PFSK-1 (cell line): ENCODE measurements around the gene ADRM1.

Source experiments
- FOXP2 ChIP-seq: optimal IDR thresholded peaks from 2 replicates; pipeline ENCODE3; 2011; ENCODE audit warnings: borderline replicate concordance, control low read depth, inconsistent platforms; ENCODE audit not compliant: insufficient read depth; ENCODE audit errors: extremely low read length, extremely low read depth
- POLR2AphosphoS5 ChIP-seq: IDR thresholded peaks from 2 replicates; pipeline ENCODE4 v1.6.1; 2012; ENCODE audit warnings: low read depth, mild to moderate bottlenecking, control low read depth, low read length, moderate library complexity
- REST ChIP-seq, 2 experiments: IDR thresholded peaks; 2 replicates each; pipeline versions ENCODE4 v1.6.1 to v1.8.0; 2011 to 2012; ENCODE audit warnings: low read depth in 2 of 2, low read length in 2 of 2, control low read depth in 1 of 2, inconsistent platforms in 1 of 2, mild to moderate bottlenecking in 1 of 2, moderate library complexity in 1 of 2; ENCODE audit not compliant: insufficient read depth in 1 of 2
- SIN3A ChIP-seq: IDR thresholded peaks from 2 replicates; pipeline ENCODE4 v1.6.1; 2012; ENCODE audit warnings: mild to moderate bottlenecking, low read length, moderate library complexity, borderline replicate concordance; ENCODE audit not compliant: insufficient read depth
- TAF1 ChIP-seq: IDR thresholded peaks from 2 replicates; pipeline ENCODE4 v1.6.1; 2012; ENCODE audit warnings: low read length, control low read depth, borderline replicate concordance; ENCODE audit not compliant: insufficient read depth

The ADRM1 gene

GRCh38 chr20:62350098-62350628 lies 47.4 kb downstream of the ADRM1 start:
- TF ChIP-seq POLR2AphosphoS5 (no peak), SIN3A (no peak), FOXP2 (no peak), REST (IDR thresholded peaks at IDR 0.05; ENCODE audit: insufficient read depth in 1 of 2, low read depth in 2 of 2, low read length in 2 of 2) (no peak), TAF1 (no peak)

- TF ChIP-seq SIN3A (no peak), TAF1 (no peak), POLR2AphosphoS5 (no peak), FOXP2 (no peak), REST (IDR thresholded peaks at IDR 0.05; ENCODE audit: insufficient read depth in 1 of 2, low read depth in 2 of 2, low read length in 2 of 2) (no peak)
Observed at GRCh38 chr20:62350629-62351422, 48.0 kb downstream of the ADRM1 start.

- TF ChIP-seq POLR2AphosphoS5 (no peak), SIN3A (no peak), REST (IDR thresholded peaks at IDR 0.05; ENCODE audit: insufficient read depth in 1 of 2, low read depth in 2 of 2, low read length in 2 of 2) (no peak)
Observed at GRCh38 chr20:62351469-62352401, 48.9 kb downstream of the ADRM1 start.

GRCh38 chr20:62352402-62353288 lies 49.8 kb downstream of the ADRM1 start:
- TF ChIP-seq REST (IDR thresholded peaks at IDR 0.05; ENCODE audit: insufficient read depth in 1 of 2, low read depth in 2 of 2, low read length in 2 of 2): no peak
- TF ChIP-seq TAF1: no peak
- TF ChIP-seq SIN3A: no peak
- TF ChIP-seq POLR2AphosphoS5: no peak
- no peak for TF ChIP-seq FOXP2
